HepG2 (cell line): ENCODE measurements around the gene MBTD1. TPM values are rescaled to one million over a fixed set of nuclear protein-coding genes. Genes with fewer than 3 reads are reported as not detected.

Experiments
- ATAC-seq: fragments of 200-7000 bp; cut with Tn5 transposase; 3 replicates; pipeline ENCODE4 v1.9.1; 2020; ENCODE audit warnings: mild to moderate bottlenecking, moderate library complexity
- BruUV-seq: library from RNA; stranded (reverse); fragments of 400-500 nt; replicated peaks from 2 replicates; lab custom pipeline; 2021; lab: Mats Ljungman, UMichigan
- CTCF ChIA-PET: fragments of 300-600 bp; formaldehyde crosslinking; extraction: SDS; loops from one replicate; lab custom pipeline; 2021; ENCODE audit warnings: low total read pairs, inconsistent platforms, low intra/inter-chr PET ratio; lab: Yijun Ruan, JAX
- POLR2A ChIA-PET: fragments of 350-600 bp; sonication (Branson Sonifier 250); formaldehyde crosslinking; loops from one replicate; lab custom pipeline; 2020; ENCODE audit warnings: antibody characterized with exemption, inconsistent platforms; lab: Yijun Ruan, JAX
- DNase-seq: peaks from one replicate; pipeline ENCODE4 v3.0.0-alpha.2; 2015; ENCODE audit warnings: low spot score
- FAIRE-seq: peaks from 3 replicates; lab custom pipeline; 2011; peaks lifted over from hg19 to GRCh38; lab: Jason Lieb, UNC
- H2AFZ ChIP-seq: one replicate; pipeline ENCODE4 v1.6.1; 2011; ENCODE audit warnings: low read length, inconsistent platforms
- H3K27ac ChIP-seq: fragments of 300-600 bp; 3 replicates; pipeline ENCODE4 v1.8.0; 2011; ENCODE audit warnings: mixed run types, mild to moderate bottlenecking, mixed read lengths, low read length, inconsistent platforms; ENCODE audit not compliant: insufficient read depth; ENCODE audit errors: extremely low read length
- H3K27me3 ChIP-seq, 2 experiments: fragments of 200-600 bp in 1 of 2; 2 replicates in 1 of 2; 3 replicates in 1 of 2; pipeline versions ENCODE4 v1.6.0 to v1.8.0; 2011; ENCODE audit warnings: low read length in 2 of 2, mild to moderate bottlenecking in 2 of 2, moderate library complexity in 2 of 2, inconsistent platforms in 1 of 2; ENCODE audit not compliant: insufficient read depth in 2 of 2, control insufficient read depth in 1 of 2
- H3K36me3 ChIP-seq, 2 experiments: fragments of 200-600 bp in 1 of 2; replicated peaks in 1 of 2; 2 replicates in 1 of 2; 3 replicates in 1 of 2; pipeline versions ENCODE4 v1.5.1 to v1.8.0; 2011; ENCODE audit warnings: low read length in 2 of 2, inconsistent platforms in 1 of 2; ENCODE audit not compliant: insufficient read depth in 2 of 2, control insufficient read depth in 1 of 2
- H3K4me1 ChIP-seq: 2 replicates; pipeline ENCODE4 v1.5.1; 2012; ENCODE audit warnings: low read length, inconsistent platforms; ENCODE audit not compliant: insufficient read depth
- H3K4me2 ChIP-seq: 2 replicates; pipeline ENCODE4 v1.6.0; 2011; ENCODE audit warnings: low read depth, low read length, inconsistent platforms
- H3K4me3 ChIP-seq, 3 experiments: fragments of 200-600 bp in 1 of 3; sonication (generic), shearing (Covaris generic) in 1 of 3; replicated peaks in 1 of 3; 2 replicates each; pipeline ENCODE4 v1.5.1; 2011 to 2016; ENCODE audit warnings: low read length in 3 of 3, inconsistent platforms in 2 of 3, low read depth in 2 of 3, mild to moderate bottlenecking in 2 of 3, control low read depth in 1 of 3, mixed read lengths in 1 of 3; ENCODE audit not compliant: insufficient read depth in 1 of 3
- H3K79me2 ChIP-seq: one replicate; pipeline ENCODE4 v1.6.1; 2011; ENCODE audit warnings: low read length, inconsistent platforms; ENCODE audit not compliant: insufficient read depth
- H3K9ac ChIP-seq: 2 replicates; pipeline ENCODE4 v1.6.0; 2011; ENCODE audit warnings: mild to moderate bottlenecking, low read depth, low read length, inconsistent platforms; ENCODE audit not compliant: insufficient read depth
- H3K9me3 ChIP-seq: 2 replicates; pipeline ENCODE4 v1.5.1; 2012; ENCODE audit warnings: mild to moderate bottlenecking, low read length
- H4K20me1 ChIP-seq: 2 replicates; pipeline ENCODE4 v1.6.0; 2011; ENCODE audit warnings: inconsistent platforms, mild to moderate bottlenecking, low read length, moderate library complexity; ENCODE audit not compliant: insufficient read depth
- CTCF ChIP-seq: sonication (generic); formaldehyde crosslinking; IDR thresholded peaks from 2 replicates; pipeline ENCODE4 v1.5.0; 2020; ENCODE audit warnings: mild to moderate bottlenecking, missing genetic modification reagents, moderate library complexity
- FOSL1 ChIP-seq: sonication (generic); formaldehyde crosslinking; IDR thresholded peaks from 2 replicates; pipeline ENCODE4 v1.9.0; 2021; ENCODE audit warnings: missing genetic modification reagents, borderline replicate concordance
- GLMP ChIP-seq: sonication (generic); formaldehyde crosslinking; IDR thresholded peaks from 2 replicates; pipeline ENCODE4 v1.9.0; 2021; ENCODE audit warnings: missing genetic modification reagents, mild to moderate bottlenecking, borderline replicate concordance
- GPBP1L1 ChIP-seq: sonication (generic); formaldehyde crosslinking; IDR thresholded peaks from 2 replicates; pipeline ENCODE4 v1.5.0; 2020; ENCODE audit warnings: mild to moderate bottlenecking, missing genetic modification reagents
- HDAC1 ChIP-seq: sonication (generic); formaldehyde crosslinking; IDR thresholded peaks from 2 replicates; pipeline ENCODE4 v1.5.1; 2020; ENCODE audit warnings: mild to moderate bottlenecking, missing genetic modification reagents
- POLR2AphosphoS5 ChIP-seq: IDR thresholded peaks from 2 replicates; pipeline ENCODE4 v1.6.1; 2012; ENCODE audit warnings: low read depth, low read length
- RFX1 ChIP-seq: fragments of 450-650 bp; IDR thresholded peaks from 2 replicates; pipeline ENCODE4 v1.6.1; 2017
- RNF2 ChIP-seq: fragments of 450-650 bp; conservative IDR thresholded peaks from 2 replicates; pipeline ENCODE4 v1.6.1; 2016; ENCODE audit warnings: low read depth
- SAP130 ChIP-seq: IDR thresholded peaks from 2 replicates; pipeline ENCODE4 v1.6.1; 2016; ENCODE audit warnings: low read depth
- SMC3 ChIP-seq: IDR thresholded peaks from 2 replicates; pipeline ENCODE4 v1.6.1; 2011; ENCODE audit warnings: low read length, improper control_type of control experiment
- TOE1 ChIP-seq: sonication (generic); formaldehyde crosslinking; IDR thresholded peaks from 2 replicates; pipeline ENCODE4 v1.4.0; 2020; ENCODE audit warnings: mild to moderate bottlenecking, missing genetic modification reagents
- ZBTB1 ChIP-seq: sonication (generic); formaldehyde crosslinking; IDR thresholded peaks from 2 replicates; pipeline ENCODE4 v1.4.0; 2020; ENCODE audit warnings: missing genetic modification reagents, borderline replicate concordance
- ZNF383 ChIP-seq: sonication (generic); formaldehyde crosslinking; IDR thresholded peaks from 2 replicates; pipeline ENCODE4 v1.4.0; 2020; ENCODE audit warnings: missing genetic modification reagents, mild to moderate bottlenecking, borderline replicate concordance
- ZNF430 ChIP-seq: sonication (generic); formaldehyde crosslinking; IDR thresholded peaks from 2 replicates; pipeline ENCODE4 v1.9.0; 2021; ENCODE audit warnings: mild to moderate bottlenecking, missing genetic modification reagents
- ZNF550 ChIP-seq: sonication (generic); formaldehyde crosslinking; IDR thresholded peaks from 2 replicates; pipeline ENCODE4 v1.4.0; 2020; ENCODE audit warnings: mild to moderate bottlenecking, missing genetic modification reagents, borderline replicate concordance
- ZNF569 ChIP-seq: sonication (generic); formaldehyde crosslinking; IDR thresholded peaks from 2 replicates; pipeline ENCODE4 v1.5.0; 2020; ENCODE audit warnings: mild to moderate bottlenecking, missing genetic modification reagents, moderate library complexity, borderline replicate concordance
- ZNF570 ChIP-seq: sonication (generic); formaldehyde crosslinking; IDR thresholded peaks from 2 replicates; pipeline ENCODE4 v1.4.0; 2020; ENCODE audit warnings: mild to moderate bottlenecking, missing genetic modification reagents, borderline replicate concordance
- ZNF614 ChIP-seq: IDR thresholded peaks from 2 replicates; pipeline ENCODE4 v1.6.1; 2018; ENCODE audit warnings: missing biosample characterization, missing genetic modification reagents, inconsistent platforms, borderline replicate concordance
- ZNF772 ChIP-seq: sonication (generic); formaldehyde crosslinking; IDR thresholded peaks from 2 replicates; pipeline ENCODE4 v1.5.0; 2020; ENCODE audit warnings: mild to moderate bottlenecking, missing genetic modification reagents
- ZNF780A ChIP-seq: sonication (generic); formaldehyde crosslinking; IDR thresholded peaks from 2 replicates; pipeline ENCODE4 v1.8.0; 2022; ENCODE audit warnings: mild to moderate bottlenecking, missing genetic modification reagents, moderate library complexity
- WGBS: methylation state at CpG from one replicate; pipeline ENCODE4 v1.1.6; 2017; ENCODE audit warnings: low lambda C conversion rate; 5-methylcytosine and 5-hydroxymethylcytosine counted together
- in situ Hi-C: cut with HindIII; loops from 2 replicates; pipeline ENCODE4 v1.10.0; 2017; ENCODE audit warnings: low pct_unique_long_range_greater_than_20kb; ENCODE audit not compliant: extremely low pct_ligation_motif_present
- intact Hi-C: fragments of 100-400 bp; cut with micrococcal nuclease; formaldehyde crosslinking; loops from one replicate; pipeline ENCODE4 v1.10.0; 2022; ENCODE audit not compliant: unreplicated experiment
- polyA plus RNA-seq, 8 experiments: library from polyadenylated mRNA; depleted of rRNA in 3 of 8; stranded (reverse) in 7 of 8; unstranded in 1 of 8; fragments of >200 nt; fragmentation: Illumina TruSeq in 4 of 8; extraction: Trizol in 4 of 8; gene quantifications; 2 replicates each; pipeline versions ENCODE4 v1.2.1 to v1.2.3, GENCODE V29; 2011 to 2016; ENCODE audit warnings: low read depth in 4 of 8, missing spikeins in 1 of 8, mixed read lengths in 1 of 8; ENCODE audit not compliant: insufficient read depth in 1 of 8
- total RNA-seq, 5 experiments: library from RNA; depleted of rRNA; stranded (reverse); fragments of >200 nt; fragmentation: Illumina TruSeq; extraction: Trizol; gene quantifications; 2 replicates each; pipeline ENCODE4 v1.2.3, GENCODE V29; 2016; ENCODE audit warnings: low read depth in 1 of 5

MBTD1 gene
- total and polyA plus RNA-seq, 2 of the 13 experiments (the other 11 are each of a cell fraction or from before 2014, with no cell fraction given): 20.9 TPM

- CTCF ChIA-PET: interaction anchor here (0.8 to 3.3 kb wide), 4 partner anchors 33 to 153 kb away, joined by 3 to 38 read pairs (median 10); partner anchors contain the start of gene SPAG9
- peak within 1 kb of the TSS; percentile 97 for H3K4me2 ChIP-seq
- peak within 1 kb of the TSS; percentile 81 to 94 (median 84) for H3K4me3 ChIP-seq
- H3K27me3 ChIP-seq: no peaks in the 10 kb centered on the region; a peak in 1 of 5 replicates
- in situ Hi-C loops (loop anchor here (5.0 kb wide), 1 partner anchor 151 kb away; no protein-coding TSS in a partner anchor), intact Hi-C loops (loop anchor here (1.0 kb wide), 3 partner anchors 31 to 152 kb away; no protein-coding TSS in a partner anchor)
- H3K9me3 ChIP-seq: no peaks in the 10 kb centered on the region
- peak; percentile 96 for FAIRE-seq
- peaks cover 6 to 27% of the 10 kb centered on the region in 2 experiments for H3K36me3 ChIP-seq
- DNase-seq: peak; percentile 100
- ATAC-seq: peak; percentile 94
- no peaks in the 10 kb centered on the region for H4K20me1 ChIP-seq
- peak within 1 kb of the TSS; percentile 76 for H3K27ac ChIP-seq
- no TSS peak for BruUV-seq
- H3K9ac ChIP-seq: peak within 1 kb of the TSS; percentile 88
- H2AFZ ChIP-seq: peak within 1 kb of the TSS; percentile 96
- peaks cover 49% of the 10 kb centered on the region for H3K4me1 ChIP-seq
- WGBS: 1% methylated on average over 48 of the region's 60 CpGs
- POLR2A ChIA-PET: interaction anchor here (0.6 to 4.1 kb wide), 20 partner anchors 9 to 301 kb away, joined by 3 to 43 read pairs (median 4); partner anchors contain the start of genes NME2, SPAG9 and UTP18
- H3K79me2 ChIP-seq: peaks cover 46% of the 10 kb centered on the region
- TF ChIP-seq GLMP (CRISPR knock-in tag) (no peak; the same call in 1 of the 2 replicates), POLR2AphosphoS5 (peak; percentile 85), RFX1 (no peak), ZNF614 (peak; percentile 99), ZNF569 (CRISPR knock-in tag) (peak; percentile 76; the same call in 1 of the 2 replicates), ZBTB1 (0 out of 2 replicates have a peak, but pooled peaks have one; percentile 75), RNF2 (peak; percentile 79; the same call in 1 of the 2 replicates), ZNF772 (peak; percentile 100), SAP130 (CRISPR knock-in tag) (peak; percentile 100), ZNF430 (CRISPR knock-in tag) (peak; percentile 91; the same call in 1 of the 2 replicates), TOE1 (CRISPR knock-in tag) (peak; percentile 99), HDAC1 (peak; percentile 100), GPBP1L1 (CRISPR knock-in tag) (no peak), SMC3 (peak; percentile 100), ZNF570 (CRISPR knock-in tag) (peak; percentile 98), ZNF383 (CRISPR knock-in tag) (peak; percentile 100), ZNF780A (CRISPR knock-in tag) (0 out of 2 replicates have a peak, but pooled peaks have one; percentile 80), ZNF550 (CRISPR knock-in tag) (peak; percentile 100), FOSL1 (CRISPR knock-in tag) (peak; percentile 73; the same call in 1 of the 2 replicates), CTCF (CRISPR knock-in tag) (peak; percentile 98)
These were observed 106.4 kb downstream of the MBTD1 start, which contains the start of gene NME1 for GRCh38 chr17:51153210-51154072. Gene NME1 (plus strand): TSS chr17:51153559. CDS start chr17:51155655, 2,096 bp downstream.
